A204.1 (cell line): ENCODE results near the gene PADI2.

Experiments used
- FAIRE-seq: peaks from 2 replicates; lab custom pipeline; 2012; peaks lifted over from hg19 to GRCh38; lab: Jason Lieb, UNC

PADI2 gene

GRCh38 chr1:17119076-17119772 is at the start of gene PADI2:
PADI2 (minus strand) TSS chr1:17119451; CDS start chr1:17119371, 80 bp downstream.
- no peak for FAIRE-seq

DNA sequence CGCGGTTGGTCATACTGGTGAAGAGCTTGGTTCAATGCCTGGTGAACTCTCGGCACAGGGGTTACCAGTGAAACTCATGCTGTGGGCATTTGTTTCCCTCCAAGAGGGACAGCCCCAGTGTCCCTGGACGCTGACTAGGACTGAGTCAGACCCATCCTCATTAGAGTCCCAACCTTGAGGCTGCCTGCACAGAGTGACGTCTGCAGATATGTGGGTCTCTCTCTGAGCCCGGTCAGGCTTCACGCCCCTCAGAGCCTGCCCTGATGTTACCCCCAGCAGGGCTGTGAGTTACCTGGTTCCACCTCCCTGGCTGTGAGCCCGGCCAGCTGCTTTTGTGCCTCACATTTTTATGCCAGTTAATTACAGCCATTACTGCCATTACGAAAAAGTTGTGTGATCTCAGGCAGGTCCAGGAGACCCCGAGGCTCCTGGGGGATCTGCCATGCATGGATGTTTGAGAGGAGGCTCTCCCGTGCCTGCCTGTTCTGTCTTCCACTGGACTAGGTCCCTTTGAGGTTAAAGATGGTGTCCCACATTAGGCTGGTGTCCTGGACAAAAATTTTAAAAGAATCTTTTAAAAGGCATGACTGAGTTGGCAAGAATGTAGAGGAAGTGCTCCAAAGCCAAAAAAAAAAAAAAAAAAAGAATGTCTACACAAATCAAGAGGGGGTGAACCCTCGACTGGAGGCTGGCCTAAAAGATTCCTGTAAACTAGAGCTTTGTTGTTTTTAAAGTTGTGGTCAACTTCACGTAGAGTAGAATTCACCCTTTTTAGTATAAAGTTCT is 49.0 kb upstream of the PADI2 start:
- FAIRE-seq, result no peak

DNA sequence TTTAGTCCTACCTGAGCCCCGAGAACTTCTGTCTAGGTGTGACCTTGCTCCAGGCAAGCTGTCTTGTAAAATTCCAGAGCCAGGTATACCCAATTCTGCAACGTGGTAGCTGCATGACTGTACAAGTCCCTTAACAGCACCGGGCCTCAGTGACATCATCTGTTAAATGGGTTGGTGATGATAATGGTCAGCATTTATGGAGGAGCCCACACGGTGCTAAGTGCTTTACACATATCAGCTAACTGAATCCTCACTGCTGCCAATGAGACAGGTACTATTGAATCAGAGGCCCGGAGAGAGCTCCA is 48.5 kb upstream of the PADI2 start:
- no peak for FAIRE-seq

GRCh38 chr1:17167041-17167785 is 48.0 kb upstream of the PADI2 start:
- no peak for FAIRE-seq

GRCh38 chr1:17165823-17166222 is 46.6 kb upstream of the PADI2 start:
- no peak for FAIRE-seq

GRCh38 chr1:17163789-17164666 is 44.8 kb upstream of the PADI2 start:
- FAIRE-seq, result no peak

DNA sequence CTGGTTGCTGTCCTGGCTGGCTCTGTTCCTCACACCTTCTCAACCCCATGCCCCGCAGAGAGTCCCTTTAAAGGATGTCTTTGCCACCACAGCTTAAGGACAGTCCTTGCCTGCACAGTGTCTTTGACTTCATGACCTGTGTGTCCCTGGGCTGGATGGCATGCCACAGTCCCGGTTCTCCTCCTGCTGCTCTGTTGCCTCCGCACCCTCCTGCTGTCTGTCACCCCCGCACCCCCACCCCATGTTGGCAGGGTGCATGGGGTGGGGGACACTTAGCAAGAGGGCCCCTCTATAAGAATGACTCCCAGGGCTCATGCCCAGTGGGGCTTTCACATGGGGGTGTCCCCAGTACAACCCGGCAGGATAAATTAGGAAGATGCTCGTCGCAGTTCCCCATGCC is 44.1 kb upstream of the PADI2 start:
- no peak for FAIRE-seq

- no peak for FAIRE-seq
Observed at GRCh38 chr1:17162941-17163340, 43.7 kb upstream of the PADI2 start.

DNA sequence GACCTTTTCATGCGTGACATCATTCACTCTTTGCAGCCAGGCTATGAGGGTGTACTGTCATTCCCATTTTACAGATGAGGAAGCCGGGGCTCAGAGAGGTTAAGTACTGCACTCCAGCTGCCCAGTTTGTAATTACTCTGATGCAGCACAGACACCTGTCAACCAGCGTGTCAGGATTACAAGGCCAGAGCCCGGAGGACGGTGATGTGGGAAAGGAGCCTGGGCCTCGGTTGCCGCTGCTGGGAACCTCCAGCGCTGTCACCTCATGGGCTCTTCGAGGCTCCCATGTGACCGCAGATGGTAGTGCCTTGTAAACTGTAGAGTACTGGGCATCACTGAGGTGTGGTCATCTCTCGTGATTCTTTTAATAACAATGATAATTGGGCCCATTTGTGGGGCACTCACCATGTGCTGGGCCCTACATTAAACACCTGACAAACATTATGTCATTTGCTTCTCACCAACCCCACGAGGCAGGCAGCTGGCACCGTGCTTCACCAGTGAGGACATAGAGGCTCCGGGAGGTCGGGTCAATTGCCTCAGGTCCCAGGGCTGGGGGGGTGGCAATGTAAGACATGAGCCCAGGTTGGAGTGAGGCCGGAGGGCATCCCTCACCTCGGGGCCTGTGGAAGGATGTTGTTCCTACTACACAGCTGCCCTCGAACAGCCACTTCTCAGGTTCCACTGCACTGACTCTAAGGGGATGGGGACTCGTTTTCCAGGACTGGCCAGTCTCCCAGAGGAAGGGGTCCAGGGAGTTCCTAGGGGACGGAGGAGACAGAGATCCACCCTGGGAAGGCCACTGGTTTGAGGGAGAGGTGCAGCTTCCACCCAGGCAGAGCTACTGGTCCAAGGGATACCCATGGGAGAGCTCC is 42.9 kb upstream of the PADI2 start:
- FAIRE-seq, result no peak

GRCh38 chr1:17161137-17161740 is 42.0 kb upstream of the PADI2 start:
- no peak for FAIRE-seq

- no peak for FAIRE-seq
Observed at GRCh38 chr1:17158961-17159360, 39.7 kb upstream of the PADI2 start.

GRCh38 chr1:17156108-17156507 is 36.9 kb upstream of the PADI2 start:
- FAIRE-seq, result no peak

- no peak for FAIRE-seq
Observed at GRCh38 chr1:17155257-17155920, 36.1 kb upstream of the PADI2 start.

- FAIRE-seq, result no peak
Observed at GRCh38 chr1:17149771-17150170, 30.5 kb upstream of the PADI2 start.

GRCh38 chr1:17148950-17149608 is 29.8 kb upstream of the PADI2 start:
- FAIRE-seq, result no peak

- FAIRE-seq, result no peak
Observed at GRCh38 chr1:17145648-17146047, 26.4 kb upstream of the PADI2 start.

GRCh38 chr1:17143760-17144159 is 24.5 kb upstream of the PADI2 start:
- FAIRE-seq, result no peak

DNA sequence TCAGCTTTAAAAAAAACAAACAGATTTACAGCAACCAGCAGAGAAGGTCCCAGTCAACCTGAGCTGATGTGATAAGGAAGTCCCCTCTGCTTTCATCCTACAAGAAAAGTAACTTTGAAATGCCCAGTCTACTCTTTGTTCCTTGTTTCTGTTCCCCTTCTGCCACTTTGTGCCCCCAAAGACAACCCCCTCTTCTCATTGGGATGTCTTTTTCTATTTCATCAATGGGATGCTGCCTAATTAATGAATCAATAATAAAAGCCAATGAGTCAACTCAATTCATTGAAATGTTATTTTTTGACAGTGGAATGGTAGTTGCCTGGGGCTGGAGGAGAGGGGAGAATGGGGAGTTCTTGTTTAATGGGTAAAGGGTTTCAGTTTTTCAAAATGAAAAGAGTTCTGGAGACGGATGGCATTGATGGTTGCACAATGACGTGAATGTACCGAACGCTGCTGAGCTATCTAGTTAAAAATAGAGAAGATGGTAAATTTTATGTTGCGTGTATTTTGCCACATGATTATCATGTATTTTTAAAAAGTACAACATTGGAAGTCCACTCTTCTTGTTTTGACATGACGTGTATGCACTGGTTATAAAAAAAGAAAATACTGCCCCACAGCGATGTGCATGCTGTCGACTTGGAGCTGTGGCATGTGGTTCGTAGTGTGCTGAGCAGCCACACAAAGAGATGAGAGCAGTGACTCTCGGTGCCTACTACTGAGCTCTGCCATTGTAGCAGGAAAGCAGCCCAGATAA is 22.4 kb upstream of the PADI2 start:
- no peak for FAIRE-seq

DNA sequence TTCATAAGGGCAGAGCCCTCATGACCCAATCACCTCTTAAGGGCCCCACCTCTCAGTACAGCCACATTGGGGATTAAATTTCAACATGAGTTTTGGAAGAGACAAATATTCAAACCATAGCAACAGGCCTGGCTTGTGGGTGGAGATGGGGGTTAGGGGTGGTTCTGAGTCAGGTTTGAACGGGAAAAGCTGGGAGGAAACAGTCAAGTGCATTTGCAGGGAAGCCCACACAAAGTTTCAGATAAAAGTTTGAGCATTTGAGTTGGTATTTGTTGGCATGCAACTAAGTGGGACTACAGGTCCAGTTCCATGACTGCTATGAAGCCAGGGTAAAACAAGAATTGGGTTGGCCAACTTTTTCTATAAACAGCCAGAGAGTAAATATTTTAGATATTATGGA is 21.0 kb upstream of the PADI2 start:
- FAIRE-seq, result no peak
